Glutamatergic neuron (in vitro differentiated cells): Measurements from ENCODE around the gene ERFL. TPM values are rescaled to one million over a fixed set of nuclear protein-coding genes. Genes with fewer than 3 reads are reported as not detected.

ENCODE experiments used
- DNase-seq: peaks from one replicate; pipeline ENCODE4 v3.0.0; 2022
- H3K27ac Mint-ChIP-seq: one replicate; pipeline ENCODE4 v1.8.0; 2020; ENCODE audit warnings: mild to moderate bottlenecking, mixed read lengths, inconsistent platforms; ENCODE audit not compliant: unreplicated experiment
- H3K27me3 Mint-ChIP-seq: one replicate; pipeline ENCODE4 v1.8.0; 2020; ENCODE audit warnings: mild to moderate bottlenecking, moderate library complexity, mixed read lengths, inconsistent platforms; ENCODE audit not compliant: unreplicated experiment
- H3K36me3 Mint-ChIP-seq: one replicate; pipeline ENCODE4 v1.8.0; 2020; ENCODE audit warnings: mild to moderate bottlenecking, mixed read lengths, inconsistent platforms; ENCODE audit not compliant: unreplicated experiment
- H3K4me1 Mint-ChIP-seq: one replicate; pipeline ENCODE4 v1.8.0; 2020; ENCODE audit warnings: mild to moderate bottlenecking, low read depth, mixed read lengths, inconsistent platforms; ENCODE audit not compliant: unreplicated experiment
- H3K4me3 Mint-ChIP-seq: one replicate; pipeline ENCODE4 v1.8.0; 2020; ENCODE audit warnings: mild to moderate bottlenecking, mixed read lengths, inconsistent platforms; ENCODE audit not compliant: unreplicated experiment
- H3K9me3 Mint-ChIP-seq: one replicate; pipeline ENCODE4 v1.8.0; 2020; ENCODE audit warnings: mild to moderate bottlenecking, moderate library complexity, mixed read lengths, inconsistent platforms; ENCODE audit not compliant: unreplicated experiment
- total RNA-seq: library from RNA; stranded (reverse); fragmentation: NEBNext Ultra II Directional; extraction: Animal tissue kit (Norgen Biotek cat#: 25700); gene quantifications from one replicate; pipeline ENCODE4 v1.2.1, GENCODE V29; 2021; ENCODE audit not compliant: unreplicated experiment
- TF ChIP-seq, protein P1 (sequence below): fragments of 200-600 bp; sonication (generic); IDR thresholded peaks from one replicate; pipeline ENCODE4 v1.5.0; 2021; ENCODE audit not compliant: partially characterized antibody, unreplicated experiment

Gene ERFL
- total RNA-seq, 1 donor from 2014 or later = 1.6 TPM

DNA sequence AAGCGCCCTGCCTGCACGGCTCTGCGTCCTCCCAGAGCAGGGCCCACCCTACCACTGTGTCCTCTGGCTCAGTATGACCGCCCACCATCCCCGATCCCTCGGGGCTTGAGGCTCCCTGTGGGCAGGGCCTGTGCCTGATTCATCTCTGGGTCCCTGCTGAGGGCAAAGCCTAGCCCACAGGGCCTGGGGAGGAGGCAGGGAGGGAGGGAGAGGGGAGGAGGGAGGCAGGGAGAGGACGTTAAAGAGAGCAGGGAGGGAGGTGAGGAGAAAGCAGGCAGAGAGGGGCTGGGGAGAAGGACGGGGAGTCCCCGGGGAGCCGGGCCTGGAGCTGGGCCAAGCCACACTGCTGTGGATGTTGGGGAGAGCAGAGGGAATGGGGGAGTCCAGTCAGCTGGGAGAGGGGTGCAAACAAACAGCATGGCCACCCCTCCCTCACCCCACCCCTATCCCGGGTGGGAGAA is 4.0 kb upstream of the ERFL start:
- H3K4me1 Mint-ChIP-seq = peaks cover 53% of the 10 kb centered on the region
- TF ChIP-seq, protein P1, sequence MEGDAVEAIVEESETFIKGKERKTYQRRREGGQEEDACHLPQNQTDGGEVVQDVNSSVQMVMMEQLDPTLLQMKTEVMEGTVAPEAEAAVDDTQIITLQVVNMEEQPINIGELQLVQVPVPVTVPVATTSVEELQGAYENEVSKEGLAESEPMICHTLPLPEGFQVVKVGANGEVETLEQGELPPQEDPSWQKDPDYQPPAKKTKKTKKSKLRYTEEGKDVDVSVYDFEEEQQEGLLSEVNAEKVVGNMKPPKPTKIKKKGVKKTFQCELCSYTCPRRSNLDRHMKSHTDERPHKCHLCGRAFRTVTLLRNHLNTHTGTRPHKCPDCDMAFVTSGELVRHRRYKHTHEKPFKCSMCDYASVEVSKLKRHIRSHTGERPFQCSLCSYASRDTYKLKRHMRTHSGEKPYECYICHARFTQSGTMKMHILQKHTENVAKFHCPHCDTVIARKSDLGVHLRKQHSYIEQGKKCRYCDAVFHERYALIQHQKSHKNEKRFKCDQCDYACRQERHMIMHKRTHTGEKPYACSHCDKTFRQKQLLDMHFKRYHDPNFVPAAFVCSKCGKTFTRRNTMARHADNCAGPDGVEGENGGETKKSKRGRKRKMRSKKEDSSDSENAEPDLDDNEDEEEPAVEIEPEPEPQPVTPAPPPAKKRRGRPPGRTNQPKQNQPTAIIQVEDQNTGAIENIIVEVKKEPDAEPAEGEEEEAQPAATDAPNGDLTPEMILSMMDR = no peak
- DNase-seq = peak; percentile 69
- H3K36me3 Mint-ChIP-seq = no peaks in the 10 kb centered on the region
- H3K4me3 Mint-ChIP-seq = peak overlapping the region; percentile 80
- H3K27me3 Mint-ChIP-seq = peaks cover 27% of the 10 kb centered on the region
- H3K9me3 Mint-ChIP-seq = peaks cover 21% of the 10 kb centered on the region
- H3K27ac Mint-ChIP-seq = peak overlapping the region; percentile 94

DNA sequence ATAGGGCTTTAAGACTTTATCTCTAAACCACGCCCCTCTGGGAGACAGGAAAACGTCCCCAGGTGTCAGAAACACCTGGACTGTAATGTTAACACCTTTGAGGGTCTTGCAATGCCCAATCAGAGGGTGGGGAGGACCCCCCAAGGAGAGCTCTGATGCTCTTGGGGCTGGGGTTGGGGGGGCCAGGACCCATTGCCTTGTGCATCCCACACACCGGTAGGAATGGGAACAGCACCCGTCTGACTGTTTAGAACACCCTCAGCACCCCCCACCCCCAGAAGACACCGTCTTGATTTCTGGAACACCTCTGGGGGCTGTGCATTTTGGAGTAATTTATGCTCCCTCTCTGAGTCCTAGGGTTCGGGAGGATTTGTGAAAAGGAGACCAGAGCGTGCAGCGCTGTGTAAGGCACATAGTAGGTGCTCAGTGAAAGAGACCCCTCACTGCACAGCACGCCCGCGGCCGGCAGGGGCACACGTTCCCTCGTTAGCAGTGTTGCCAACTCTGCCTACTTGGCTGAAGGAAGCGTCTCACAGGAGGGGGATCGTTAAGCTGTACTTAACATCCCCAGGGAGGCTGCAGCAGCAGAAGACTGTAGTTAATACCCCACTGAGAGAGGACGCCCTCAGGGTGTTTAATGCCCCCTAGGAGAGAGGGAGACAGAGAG is 2.8 kb upstream of the ERFL start:
- Mint-ChIP-seq H3K27ac (no peak overlapping the region), H3K9me3 (peaks cover 21% of the 10 kb centered on the region), H3K36me3 (no peaks in the 10 kb centered on the region), H3K27me3 (peaks cover 24% of the 10 kb centered on the region), H3K4me1 (peaks cover 45% of the 10 kb centered on the region), H3K4me3 (no peak overlapping the region)
- TF ChIP-seq, protein P1 = peak; percentile 62
- DNase-seq = peak; percentile 42

GRCh38 chr19:41930322-41930722 is 2.1 kb upstream of the ERFL start:
- Mint-ChIP-seq H3K4me3 (no peak overlapping the region), H3K27ac (no peak overlapping the region), H3K9me3 (peaks cover 20% of the 10 kb centered on the region), H3K27me3 (peaks cover 23% of the 10 kb centered on the region), H3K36me3 (no peaks in the 10 kb centered on the region), H3K4me1 (peaks cover 43% of the 10 kb centered on the region)
- DNase-seq = no peak
- TF ChIP-seq, protein P1 = no peak

DNA sequence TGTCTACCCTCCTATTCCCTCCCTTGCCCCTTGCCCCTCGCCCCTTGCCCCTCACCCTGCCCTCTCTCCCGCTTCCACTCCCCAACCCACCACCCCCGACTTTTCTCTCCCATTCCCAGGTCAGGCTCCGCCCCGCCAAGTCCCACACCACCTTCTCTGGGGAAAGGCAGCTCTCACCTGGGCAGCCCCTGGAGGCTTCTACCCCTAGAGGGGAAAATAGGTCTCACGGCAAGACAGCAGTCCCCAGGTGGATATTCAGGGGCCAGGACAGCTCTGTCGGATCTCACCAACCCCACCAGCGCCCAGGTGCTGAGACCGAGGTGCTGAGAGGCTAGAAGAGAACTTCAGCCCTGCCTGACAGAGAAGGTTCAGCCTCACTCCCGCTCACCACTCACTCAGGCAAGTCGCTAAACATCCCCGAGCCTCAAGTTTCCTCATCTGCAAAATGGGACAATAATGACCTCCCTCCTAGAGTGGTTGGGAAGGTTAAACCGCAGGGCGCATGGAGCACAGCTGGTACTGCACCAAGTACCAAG is 1.4 kb upstream of the ERFL start:
- peaks cover 36% of the 10 kb centered on the region for H3K4me1 Mint-ChIP-seq
- TF ChIP-seq, protein P1 = no peak
- H3K4me3 Mint-ChIP-seq = peak overlapping the region; percentile 78
- no peak overlapping the region for H3K27ac Mint-ChIP-seq
- no peaks in the 10 kb centered on the region for H3K36me3 Mint-ChIP-seq
- DNase-seq = no peak
- H3K9me3 Mint-ChIP-seq = peaks cover 17% of the 10 kb centered on the region
- H3K27me3 Mint-ChIP-seq = peaks cover 20% of the 10 kb centered on the region

- peak overlapping the region; percentile 78 for H3K4me3 Mint-ChIP-seq
- H3K36me3 Mint-ChIP-seq = no peaks in the 10 kb centered on the region
- H3K27me3 Mint-ChIP-seq = peaks cover 20% of the 10 kb centered on the region
- H3K9me3 Mint-ChIP-seq = peaks cover 15% of the 10 kb centered on the region
- H3K4me1 Mint-ChIP-seq = peaks cover 32% of the 10 kb centered on the region
- no peak for DNase-seq
- TF ChIP-seq, protein P1 = no peak
- H3K27ac Mint-ChIP-seq = no peak overlapping the region
These were observed 696 bp upstream of the ERFL start for GRCh38 chr19:41928754-41929535.
